Muscle layer of colon (tissue), 2 donors: ENCODE measurements around the gene CLEC17A.
"Not testable (repeated sequence)": the region's sequence is repeated elsewhere in the genome, so short reads cannot be mapped to it uniquely, and the experiment has no call there.

Source experiments
- H3K27ac ChIP-seq: one replicate; pipeline ENCODE4 v1.7.0; 2013; ENCODE audit warnings: low read depth, mild to moderate bottlenecking, low read length, moderate library complexity
- H3K27me3 ChIP-seq, 2 donors: one replicate each; pipeline ENCODE4 v1.7.0; 2013; ENCODE audit warnings: low read length in 2 of 2, mild to moderate bottlenecking in 2 of 2; ENCODE audit not compliant: insufficient read depth in 2 of 2, control insufficient read depth in 1 of 2
- H3K36me3 ChIP-seq: one replicate; pipeline ENCODE4 v1.7.0; 2013; ENCODE audit warnings: mild to moderate bottlenecking, low read length; ENCODE audit not compliant: insufficient read depth
- H3K4me1 ChIP-seq: one replicate; pipeline ENCODE4 v1.7.0; 2013; ENCODE audit warnings: mild to moderate bottlenecking, low read length; ENCODE audit not compliant: insufficient read depth
- H3K4me3 ChIP-seq, 2 donors: one replicate each; pipeline ENCODE4 v1.7.0; 2013; ENCODE audit warnings: low read length in 2 of 2, low read depth in 1 of 2, mild to moderate bottlenecking in 1 of 2, moderate library complexity in 1 of 2
- H3K9ac ChIP-seq: one replicate; pipeline ENCODE4 v1.7.0; 2013; ENCODE audit warnings: low read length
- H3K9me3 ChIP-seq: one replicate; pipeline ENCODE4 v1.7.0; 2013; ENCODE audit warnings: mild to moderate bottlenecking, low read length
- donor health status: abdominal sarcoma.
- donor health status: Adenocarcinoma of cecum.

The CLEC17A gene

GRCh38 chr19:14551134-14552005, 31.5 kb upstream of the CLEC17A start:
- H3K4me3 ChIP-seq, H3K4me1 ChIP-seq, H3K9ac ChIP-seq, H3K27ac ChIP-seq, H3K27me3 ChIP-seq, H3K36me3 ChIP-seq, H3K9me3 ChIP-seq: not testable (repeated sequence)

DNA sequence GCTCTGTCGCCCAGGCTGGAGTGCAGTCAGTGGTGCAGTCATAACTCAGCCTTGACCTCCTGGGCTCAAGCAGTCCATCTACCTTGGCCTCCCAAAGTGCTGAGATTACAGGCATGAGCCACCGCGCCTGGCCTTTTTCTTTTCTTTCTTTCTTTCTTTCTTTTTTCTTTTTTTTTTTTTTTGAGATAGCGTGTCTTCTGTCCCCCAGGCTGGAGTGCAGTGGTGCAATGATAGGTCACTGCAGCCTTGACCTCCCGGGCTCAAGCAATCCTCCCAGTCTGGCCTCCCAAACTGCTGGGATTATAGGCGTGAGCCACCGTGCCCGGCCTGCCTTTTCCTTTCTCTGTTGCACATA, 30.9 kb upstream of the CLEC17A start:
- H3K36me3 ChIP-seq, H3K4me1 ChIP-seq, H3K27ac ChIP-seq: not testable (repeated sequence)

GRCh38 chr19:14553042-14553938, 29.6 kb upstream of the CLEC17A start:
- no peaks in the 10 kb centered on the region for H3K36me3 ChIP-seq
- no peak overlapping the region for H3K9ac ChIP-seq
- H3K27ac ChIP-seq, result no peak overlapping the region
- no peak overlapping the region for H3K4me3 ChIP-seq
- H3K4me1 ChIP-seq, result peaks cover 5% of the 10 kb centered on the region
- no peaks in the 10 kb centered on the region for H3K27me3 ChIP-seq
- no peaks in the 10 kb centered on the region for H3K9me3 ChIP-seq

More for the DNA sequence above, 30.9 kb upstream of the CLEC17A start:
- not testable (repeated sequence) for H3K27me3 ChIP-seq, H3K4me3 ChIP-seq, H3K9me3 ChIP-seq, H3K9ac ChIP-seq

- Histone ChIP-seq H3K4me3 (no peak overlapping the region), H3K27ac (no peak overlapping the region), H3K4me1 (peaks cover 5% of the 10 kb centered on the region), H3K27me3 (no peaks in the 10 kb centered on the region), H3K36me3 (no peaks in the 10 kb centered on the region), H3K9me3 (no peaks in the 10 kb centered on the region), H3K9ac (no peak overlapping the region)
Observed at GRCh38 chr19:14553939-14554243, 29.0 kb upstream of the CLEC17A start.

- Histone ChIP-seq H3K4me3 (no peak overlapping the region), H3K9ac (no peak overlapping the region), H3K36me3 (no peaks in the 10 kb centered on the region), H3K27ac (no peak overlapping the region), H3K4me1 (peaks cover 5% of the 10 kb centered on the region), H3K27me3 (no peaks in the 10 kb centered on the region), H3K9me3 (no peaks in the 10 kb centered on the region)
Observed at GRCh38 chr19:14554382-14554812, 28.5 kb upstream of the CLEC17A start.

DNA sequence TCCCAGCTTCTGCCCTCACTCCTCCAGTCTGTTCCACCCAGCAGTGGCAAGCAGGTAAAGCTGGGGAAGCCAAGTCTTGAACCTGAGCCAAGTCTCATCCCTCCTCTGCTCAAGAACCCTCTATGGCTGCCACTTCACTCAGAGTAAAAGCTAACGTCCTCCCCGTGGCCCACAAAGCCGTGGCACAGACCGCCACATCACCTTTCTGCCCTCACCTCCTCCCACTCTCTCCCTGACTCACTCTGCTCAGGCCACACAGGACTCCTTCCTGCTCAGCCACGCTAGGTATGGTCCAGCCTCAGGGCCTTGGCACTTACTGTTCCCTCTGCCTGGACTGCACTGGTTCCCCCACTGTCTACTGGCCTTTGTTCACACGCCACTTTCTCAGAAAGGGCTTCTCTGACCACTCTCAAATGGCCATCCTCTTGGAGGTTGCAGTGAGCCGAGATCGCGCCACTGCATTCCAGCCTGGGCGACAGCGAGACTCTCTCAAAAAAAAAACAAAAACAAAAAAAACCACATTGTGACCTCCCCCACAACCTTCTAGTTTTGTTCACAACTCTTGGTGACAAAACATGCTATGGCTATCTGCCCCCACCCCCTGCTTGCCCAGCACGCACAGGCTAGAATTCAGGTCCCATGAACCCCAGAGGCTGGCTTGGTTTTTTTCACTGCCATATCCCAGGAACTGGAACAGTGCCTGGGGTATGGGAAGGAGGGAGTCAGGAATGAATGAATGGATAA, 26.8 kb upstream of the CLEC17A start:
- Histone ChIP-seq H3K4me3 (peak overlapping the region in 1 of 2 donors; percentile 39), H3K4me1 (peaks cover 5% of the 10 kb centered on the region), H3K27ac (no peak overlapping the region), H3K36me3 (no peaks in the 10 kb centered on the region), H3K9ac (no peak overlapping the region), H3K27me3 (no peaks in the 10 kb centered on the region), H3K9me3 (no peaks in the 10 kb centered on the region)

DNA sequence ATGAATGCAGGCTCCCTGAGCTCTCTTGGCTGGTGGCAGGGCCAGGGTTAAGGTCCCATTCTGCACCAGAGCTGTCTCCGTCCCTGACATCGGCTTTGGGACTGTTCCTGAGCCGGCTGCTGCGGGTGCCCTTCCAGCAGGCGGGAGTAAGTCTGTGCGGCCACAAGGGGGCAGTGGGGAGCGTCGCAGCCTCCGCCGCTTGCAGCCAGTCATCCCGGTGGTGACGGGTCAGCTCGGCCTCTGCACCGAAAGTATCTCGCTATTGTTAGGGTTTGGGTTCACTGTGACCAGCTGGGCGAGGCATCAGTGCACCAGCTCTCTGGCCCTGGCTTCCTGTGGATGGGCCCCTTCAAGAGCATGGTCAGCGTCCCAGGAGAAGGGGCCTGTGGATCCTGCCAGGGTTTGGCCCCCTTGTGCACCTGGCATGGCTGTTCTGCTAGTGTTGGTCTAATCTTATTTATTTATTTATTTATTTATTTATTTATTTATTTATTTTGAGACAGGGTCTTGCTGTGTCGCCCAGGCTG, 26.2 kb upstream of the CLEC17A start:
- H3K27ac ChIP-seq, result no peak overlapping the region
- H3K27me3 ChIP-seq, result no peaks in the 10 kb centered on the region
- no peak overlapping the region for H3K9ac ChIP-seq
- H3K4me3 ChIP-seq, result peak overlapping the region in 1 of 2 donors; percentile 39
- H3K9me3 ChIP-seq, result no peaks in the 10 kb centered on the region
- peaks cover 5% of the 10 kb centered on the region for H3K4me1 ChIP-seq
- no peaks in the 10 kb centered on the region for H3K36me3 ChIP-seq

DNA sequence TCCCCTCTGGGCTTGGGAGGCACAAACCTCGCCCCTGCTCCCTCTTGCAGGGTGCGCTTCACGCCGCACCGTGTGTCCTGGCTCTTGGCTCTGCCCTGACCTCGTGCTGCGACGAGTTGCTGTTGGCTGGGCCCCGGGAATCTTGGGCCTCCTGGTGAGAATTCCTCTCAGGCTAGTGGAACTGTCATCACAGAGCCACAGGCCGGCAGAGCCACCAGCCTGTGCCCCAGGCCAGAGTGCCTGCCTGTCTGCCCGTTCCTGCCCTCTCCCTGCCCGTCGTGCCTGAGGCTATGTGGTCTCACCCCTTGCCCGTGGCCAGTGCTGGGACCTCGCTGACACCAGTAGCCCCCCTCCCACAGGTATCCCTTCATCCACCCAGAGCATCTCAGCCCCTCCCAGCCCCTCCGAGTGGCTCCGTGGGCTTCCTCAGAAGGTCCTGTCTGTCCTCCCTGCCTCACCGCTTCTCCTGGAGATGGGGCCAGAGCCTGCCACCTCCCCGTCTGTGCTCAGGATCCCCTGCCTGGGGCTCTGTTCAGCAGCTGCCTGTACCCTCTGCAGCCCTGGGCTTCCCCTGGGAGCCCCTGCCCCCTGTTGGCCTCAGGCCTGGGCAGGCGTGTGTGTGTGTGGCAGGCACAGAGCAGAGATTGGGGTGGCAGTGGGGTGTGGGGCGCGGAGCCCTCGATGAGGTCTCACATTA, 24.4 kb upstream of the CLEC17A start:
- no peak overlapping the region for H3K27ac ChIP-seq

DNA sequence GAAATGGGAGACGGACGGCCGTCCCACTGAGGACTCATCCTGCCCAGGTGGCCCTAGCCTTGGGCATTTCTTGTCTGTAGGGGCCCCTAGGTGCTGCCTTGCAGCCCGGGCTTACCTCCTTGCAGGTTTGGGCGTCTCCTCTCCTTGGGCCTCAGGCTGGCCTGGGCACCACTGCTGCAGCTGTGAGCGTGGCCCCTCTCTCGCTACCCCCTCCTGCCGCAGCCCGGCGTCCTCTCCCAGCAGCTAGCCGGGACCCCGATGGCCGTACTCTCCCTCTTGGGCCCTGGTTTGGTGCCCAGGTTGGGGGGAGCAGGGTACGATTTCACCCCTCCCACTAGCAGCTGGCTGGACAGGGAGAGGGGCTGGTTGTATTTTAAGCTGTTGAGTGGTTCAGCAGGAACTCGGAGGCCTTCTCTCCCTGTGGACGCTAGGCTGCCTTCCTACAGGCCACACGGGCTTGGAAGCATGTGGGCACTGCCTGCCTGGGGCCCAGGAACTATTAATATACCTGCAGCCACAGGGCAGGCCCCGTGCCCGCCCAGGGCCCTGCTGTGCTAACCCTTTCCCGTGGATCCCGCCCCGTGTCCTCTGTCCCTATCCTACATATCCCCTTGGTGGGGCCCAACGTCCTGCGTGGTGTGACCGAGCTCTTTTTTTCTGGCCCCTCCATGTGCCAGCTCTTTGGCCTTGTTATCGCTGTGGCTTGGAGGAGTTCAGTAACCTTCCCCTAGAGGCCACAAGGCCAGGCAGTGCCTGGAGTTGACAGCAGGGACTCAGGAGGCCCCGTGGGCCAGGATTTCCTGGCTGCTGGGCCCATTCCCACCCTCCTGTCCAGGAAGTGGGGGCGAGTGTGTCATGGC, 22.7 kb upstream of the CLEC17A start:
- H3K4me3 ChIP-seq, result no peak overlapping the region
- H3K36me3 ChIP-seq, result no peaks in the 10 kb centered on the region
- no peak overlapping the region for H3K9ac ChIP-seq
- H3K4me1 ChIP-seq, result peaks cover 5% of the 10 kb centered on the region
- no peaks in the 10 kb centered on the region for H3K27me3 ChIP-seq
- H3K27ac ChIP-seq, result no peak overlapping the region
- no peaks in the 10 kb centered on the region for H3K9me3 ChIP-seq

More for the DNA sequence above, 24.4 kb upstream of the CLEC17A start:
- Histone ChIP-seq H3K36me3 (no peaks in the 10 kb centered on the region), H3K9me3 (no peaks in the 10 kb centered on the region), H3K27me3 (no peaks in the 10 kb centered on the region), H3K4me3 (no peak overlapping the region), H3K4me1 (peaks cover 5% of the 10 kb centered on the region), H3K9ac (no peak overlapping the region)

DNA sequence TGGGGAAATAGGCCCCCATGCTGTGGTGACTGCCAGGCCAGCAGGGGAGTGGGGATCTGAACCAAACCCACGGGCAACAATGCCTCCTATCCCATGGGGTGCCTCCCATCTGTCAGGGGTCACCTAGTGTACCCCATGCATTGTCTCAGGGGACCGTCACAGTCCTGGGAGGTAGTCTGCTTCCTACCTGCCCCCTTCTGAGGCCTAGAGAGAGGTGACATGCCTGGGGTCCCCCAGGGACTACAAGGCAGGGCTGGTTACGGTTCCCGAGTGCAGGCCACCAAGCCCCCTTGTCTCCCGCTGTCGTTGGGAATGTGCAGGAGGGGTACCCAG, 22.1 kb upstream of the CLEC17A start:
- no peaks in the 10 kb centered on the region for H3K27me3 ChIP-seq
- no peak overlapping the region for H3K9ac ChIP-seq
- no peaks in the 10 kb centered on the region for H3K9me3 ChIP-seq
- H3K4me3 ChIP-seq, result no peak overlapping the region
- H3K4me1 ChIP-seq, result peaks cover 5% of the 10 kb centered on the region
- no peak overlapping the region for H3K27ac ChIP-seq
- no peaks in the 10 kb centered on the region for H3K36me3 ChIP-seq
